ENCODE data around the gene TEN1. TPM values are rescaled to one million over a fixed set of nuclear protein-coding genes. Genes with fewer than 3 reads are reported as not detected.

Gene TEN1
- total RNA-seq, 1 experiment from 2014 or later, result 19.3 TPM

- Mint-ChIP-seq H3K4me1 (peaks cover 40 to 52% of the 10 kb centered on the region in 2 experiments), H3K4me3 (peak overlapping the region; percentile 48 to 70), H3K27ac (peak overlapping the region; percentile 81 to 91 (median 84); a peak in 6 of 7 replicates), H3K27me3 (ENCODE audit: low read depth) (no peaks in the 10 kb centered on the region), H3K9me3 (no peaks in the 10 kb centered on the region), H3K36me3 (ENCODE audit: insufficient read depth in 1 of 3, low read depth in 3 of 3) (peaks cover 0 to 10% (median 5%) of the 10 kb centered on the region in 3 experiments; a peak in 3 of 7 replicates)
- no peak overlapping the region for H2BK120ac ChIP-seq (ENCODE audit: low read depth, low read length, poor library complexity, severe bottlenecking)
- H3K56ac ChIP-seq (ENCODE audit: insufficient read length, low read depth, low read length), result no peak overlapping the region
- peak; percentile 90 for DNase-seq
- H3K23ac ChIP-seq (ENCODE audit: insufficient read length, low read depth, low read length), result no peak overlapping the region
- H3K18ac ChIP-seq (ENCODE audit: insufficient read length, low read depth, low read length), result no peak overlapping the region
- no peak overlapping the region for H2BK12ac ChIP-seq (ENCODE audit: insufficient read length, low read depth, low read length)
- H3K27ac ChIP-seq (ENCODE audit: insufficient read length, low read depth, low read length), result peak overlapping the region; percentile 50
- H3K79me1 ChIP-seq (ENCODE audit: insufficient read depth, low read depth, low read length, poor library complexity, severe bottlenecking), result no peaks in the 10 kb centered on the region
- no peak overlapping the region for H2BK15ac ChIP-seq (ENCODE audit: low read depth, low read length)
- H4K91ac ChIP-seq (ENCODE audit: insufficient read length, low read depth, low read length), result no peak overlapping the region
- peak overlapping the region; percentile 0 for H3K4me2 ChIP-seq (ENCODE audit: insufficient read depth, insufficient read length, low read length)
- WGBS (ENCODE audit: extremely low coverage, insufficient read length, low lambda C conversion rate), result no CpG with 5 or more reads among the region's 6 CpGs
- no peak overlapping the region for H3T11ph ChIP-seq (ENCODE audit: low read length)
- H3K79me2 ChIP-seq (ENCODE audit: insufficient read depth, low read length), result peaks cover 2% of the 10 kb centered on the region; the same call in 1 of the 2 replicates
- no peaks in the 10 kb centered on the region for H3K27me3 ChIP-seq (ENCODE audit: insufficient read depth, low read length)
- no peak overlapping the region for H3K14ac ChIP-seq (ENCODE audit: insufficient read depth, low read length)
- TF ChIP-seq CTCF (conservative IDR thresholded peaks at IDR 0.05), result no peak
- no peak overlapping the region for H2BK20ac ChIP-seq (ENCODE audit: low read depth, low read length, poor library complexity, severe bottlenecking)
- H4K8ac ChIP-seq (replicated peaks; ENCODE audit: insufficient read length, low read depth, low read length), result no peak overlapping the region
- H4K5ac ChIP-seq (ENCODE audit: insufficient read length, low read depth, low read length), result no peak overlapping the region
- H2AFZ ChIP-seq (ENCODE audit: low read length), result no peak overlapping the region
- no peak overlapping the region for H2BK5ac ChIP-seq (ENCODE audit: insufficient read length, low read length)
- peaks cover 6% of the 10 kb centered on the region for H3K23me2 ChIP-seq (ENCODE audit: insufficient read length, low read depth, low read length, poor library complexity, severe bottlenecking)
- no peak overlapping the region for H3K9ac ChIP-seq (ENCODE audit: extremely low read depth, insufficient read length, low read length)
- H3K9me3 ChIP-seq (ENCODE audit: control insufficient read depth, low read depth, low read length), result no peaks in the 10 kb centered on the region
- no peak overlapping the region for H3K4ac ChIP-seq (ENCODE audit: low read depth, low read length)
- peaks cover 8% of the 10 kb centered on the region; the same call in 1 of the 2 replicates for H3K4me1 ChIP-seq (ENCODE audit: insufficient read depth, low read length)
- H2AK5ac ChIP-seq (ENCODE audit: insufficient read length, low read length), result no peak overlapping the region
- no peaks in the 10 kb centered on the region for H4K20me1 ChIP-seq (ENCODE audit: control insufficient read depth, insufficient read depth, insufficient read length)
These were observed 4.6 kb downstream of the TEN1 start for GRCh38 chr17:75983501-75984181.

Measured in H9 (cell line).